Measurements from ENCODE around the gene PBX3.

The PBX3 gene

DNA sequence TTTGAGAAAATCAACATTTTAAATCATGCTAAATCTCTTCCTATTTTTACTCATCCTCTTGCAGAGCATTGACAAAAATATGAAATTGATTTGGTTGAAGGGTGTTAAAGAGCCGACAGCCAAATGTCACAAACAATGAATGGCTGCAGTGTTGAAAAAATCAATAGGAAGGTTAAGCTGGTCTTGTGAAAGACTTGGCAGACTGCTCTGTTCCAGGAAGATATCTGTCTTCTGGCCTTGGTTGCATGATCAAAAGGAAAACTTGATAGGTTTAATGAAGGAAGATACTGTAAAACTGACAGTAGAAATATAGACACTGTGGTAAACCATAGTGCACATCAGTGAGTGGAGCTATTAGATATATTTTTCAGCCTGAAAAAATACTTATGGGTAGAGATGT, 103.6 kb downstream of the PBX3 start:
- H3K27ac ChIP-seq, result no peak overlapping the region
- TF ChIP-seq, protein P1, sequence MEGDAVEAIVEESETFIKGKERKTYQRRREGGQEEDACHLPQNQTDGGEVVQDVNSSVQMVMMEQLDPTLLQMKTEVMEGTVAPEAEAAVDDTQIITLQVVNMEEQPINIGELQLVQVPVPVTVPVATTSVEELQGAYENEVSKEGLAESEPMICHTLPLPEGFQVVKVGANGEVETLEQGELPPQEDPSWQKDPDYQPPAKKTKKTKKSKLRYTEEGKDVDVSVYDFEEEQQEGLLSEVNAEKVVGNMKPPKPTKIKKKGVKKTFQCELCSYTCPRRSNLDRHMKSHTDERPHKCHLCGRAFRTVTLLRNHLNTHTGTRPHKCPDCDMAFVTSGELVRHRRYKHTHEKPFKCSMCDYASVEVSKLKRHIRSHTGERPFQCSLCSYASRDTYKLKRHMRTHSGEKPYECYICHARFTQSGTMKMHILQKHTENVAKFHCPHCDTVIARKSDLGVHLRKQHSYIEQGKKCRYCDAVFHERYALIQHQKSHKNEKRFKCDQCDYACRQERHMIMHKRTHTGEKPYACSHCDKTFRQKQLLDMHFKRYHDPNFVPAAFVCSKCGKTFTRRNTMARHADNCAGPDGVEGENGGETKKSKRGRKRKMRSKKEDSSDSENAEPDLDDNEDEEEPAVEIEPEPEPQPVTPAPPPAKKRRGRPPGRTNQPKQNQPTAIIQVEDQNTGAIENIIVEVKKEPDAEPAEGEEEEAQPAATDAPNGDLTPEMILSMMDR (conservative IDR thresholded peaks at IDR 0.05), result no peak

DNA sequence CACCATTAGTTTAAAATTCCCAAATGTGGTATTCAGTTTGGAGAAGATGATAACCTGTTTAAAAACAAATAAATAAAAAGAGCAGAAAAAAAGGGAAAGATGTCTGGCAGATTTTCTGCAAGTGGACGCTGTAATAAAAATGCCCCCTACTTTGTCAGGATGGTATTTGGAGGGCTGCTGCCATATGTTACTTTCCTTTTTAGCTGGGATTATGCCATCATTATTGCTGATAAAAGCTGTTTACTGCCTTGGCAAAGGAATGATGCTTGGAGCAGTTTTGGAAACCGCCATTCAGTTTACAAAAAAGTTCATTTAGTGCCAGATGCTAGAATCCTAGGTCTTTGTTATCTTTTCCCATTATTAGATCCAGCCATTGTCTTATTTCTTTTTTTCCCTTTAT, 104.8 kb downstream of the PBX3 start:
- H3K27ac ChIP-seq, result no peak overlapping the region
- TF ChIP-seq ZFX (IDR thresholded peaks at IDR 0.05), result no peak
- TF ChIP-seq, protein P1 (conservative IDR thresholded peaks at IDR 0.05), result no peak

DNA sequence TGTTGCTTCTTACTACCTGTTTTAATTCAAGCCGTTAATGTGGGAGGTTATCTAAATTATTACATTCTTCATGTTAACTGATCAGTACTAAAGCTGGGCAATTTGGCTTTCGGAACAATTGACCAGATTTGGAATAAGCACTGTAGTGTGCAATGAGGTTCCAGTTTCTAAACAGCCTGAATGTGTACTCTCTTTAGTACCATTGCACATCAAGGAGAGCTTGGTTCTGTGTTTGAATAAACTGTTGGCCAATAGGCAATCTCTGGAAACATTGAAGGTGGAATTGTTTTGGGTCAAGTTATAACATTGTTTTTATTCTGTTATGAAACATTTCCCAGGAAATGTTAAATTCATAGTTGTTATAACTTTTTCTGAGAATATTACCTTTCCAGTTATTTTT, 105.2 kb downstream of the PBX3 start:
- TF ChIP-seq ZFX (IDR thresholded peaks at IDR 0.05), result no peak
- TF ChIP-seq, protein P1 (conservative IDR thresholded peaks at IDR 0.05), result no peak
- no peak overlapping the region for H3K27ac ChIP-seq

DNA sequence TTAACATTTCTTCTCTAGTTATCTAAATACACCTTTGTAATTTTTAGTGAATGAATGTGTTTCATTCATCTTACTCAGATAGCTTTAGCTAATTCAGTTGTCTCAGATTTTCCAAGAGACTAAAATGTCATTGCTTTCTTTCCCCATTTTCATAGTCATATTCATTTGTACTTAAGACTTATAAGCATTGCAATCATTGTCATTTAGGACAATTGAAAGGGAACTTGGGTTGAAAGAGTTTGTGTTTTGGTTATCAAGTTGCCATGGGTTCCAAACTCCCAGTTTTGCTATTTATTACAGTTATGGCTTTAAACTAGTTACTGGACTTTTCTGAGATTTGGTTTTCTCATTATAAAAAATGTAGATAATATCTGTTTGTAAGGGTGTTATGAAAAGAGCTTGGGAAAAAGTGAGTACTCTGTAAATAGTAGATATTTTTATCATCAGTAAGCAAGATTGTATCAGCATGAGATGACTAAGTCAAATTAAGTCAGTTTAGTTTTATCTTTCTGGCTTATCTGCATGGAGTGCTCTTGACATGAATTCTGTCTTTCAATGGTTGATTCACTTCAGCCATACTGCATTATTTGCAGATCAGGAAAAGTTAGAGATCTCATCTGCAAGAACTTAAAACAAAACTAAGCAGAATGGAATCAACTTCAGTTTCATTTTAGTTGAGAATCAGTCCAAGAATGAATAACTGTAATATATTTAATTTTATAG, 107.5 kb downstream of the PBX3 start:
- TF ChIP-seq ZFX (IDR thresholded peaks at IDR 0.05), result no peak
- TF ChIP-seq, protein P1 (conservative IDR thresholded peaks at IDR 0.05), result no peak
- no peak overlapping the region for H3K27ac ChIP-seq

DNA sequence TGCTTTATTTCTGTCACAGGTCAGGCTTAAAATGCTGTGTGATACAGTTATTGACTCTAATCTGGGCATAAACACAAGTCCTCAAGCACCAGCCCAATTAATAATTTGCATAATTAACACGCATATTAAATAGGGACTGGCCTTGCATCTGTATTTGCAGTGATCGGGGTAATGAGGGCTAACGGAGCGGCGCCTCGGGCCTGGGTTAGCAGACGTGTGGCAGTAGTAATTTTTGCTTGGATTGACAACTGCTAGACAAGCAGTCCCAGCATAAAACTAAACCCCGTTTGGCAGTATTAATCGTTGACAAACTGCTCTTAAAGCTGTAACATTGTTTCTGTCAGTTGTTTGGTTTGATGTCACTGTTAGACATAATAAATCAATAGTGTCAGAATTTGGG, 109.2 kb downstream of the PBX3 start:
- H3K27ac ChIP-seq, result no peak overlapping the region
- TF ChIP-seq ZFX (IDR thresholded peaks at IDR 0.05), result no peak
- TF ChIP-seq, protein P1 (conservative IDR thresholded peaks at IDR 0.05), result no peak

DNA sequence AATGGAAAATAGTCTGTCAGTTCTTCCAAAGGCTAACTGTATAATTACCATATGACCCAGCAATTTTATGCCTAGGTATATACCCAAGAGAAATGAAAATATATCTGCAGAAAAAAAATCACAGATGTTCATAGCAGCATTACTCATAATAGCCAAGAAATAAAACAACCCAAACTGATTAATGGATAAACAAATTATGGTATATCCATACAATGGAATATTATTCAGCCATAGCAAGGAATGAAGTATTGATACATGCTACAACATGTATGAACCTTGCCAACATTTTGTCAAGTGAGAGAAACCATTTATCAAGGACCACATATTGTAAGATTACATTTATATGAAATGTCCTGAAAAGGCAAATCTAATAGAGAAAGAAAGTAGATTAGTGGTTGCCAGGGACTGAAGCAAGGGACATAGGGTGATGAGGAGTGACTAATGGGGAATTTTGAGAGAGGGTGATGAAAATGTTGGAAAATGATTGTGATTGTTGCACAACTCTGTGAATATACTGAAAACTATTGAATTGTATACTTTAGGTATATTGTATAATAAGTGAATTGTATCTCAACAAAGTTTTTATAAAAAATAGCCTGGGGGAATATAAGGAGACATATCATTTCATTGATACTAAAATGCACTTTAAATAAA, 114.4 kb downstream of the PBX3 start:
- no peak for TF ChIP-seq ZFX (IDR thresholded peaks at IDR 0.05)
- TF ChIP-seq, protein P1 (conservative IDR thresholded peaks at IDR 0.05), result no peak
- H3K27ac ChIP-seq, result no peak overlapping the region

DNA sequence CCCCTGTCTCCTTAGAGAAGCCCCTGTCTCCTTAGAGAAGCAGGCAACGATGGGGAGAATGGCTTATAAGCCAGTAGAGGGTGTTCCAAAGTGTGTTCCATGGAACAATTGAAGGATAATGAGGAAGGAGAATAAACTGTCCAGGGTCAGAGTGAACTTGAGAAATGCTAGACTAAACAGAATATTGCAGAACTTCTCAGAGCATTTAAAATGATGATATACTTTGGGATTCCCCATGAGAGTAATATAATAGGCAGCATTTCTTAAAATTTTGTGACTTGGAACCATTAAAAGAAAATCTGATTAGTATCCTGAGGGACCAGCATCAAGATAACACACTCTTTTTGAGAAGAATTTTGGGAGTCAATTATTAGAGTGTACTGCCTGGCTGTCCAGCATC, 116.8 kb downstream of the PBX3 start:
- TF ChIP-seq, protein P1 (conservative IDR thresholded peaks at IDR 0.05), result no peak
- TF ChIP-seq ZFX (IDR thresholded peaks at IDR 0.05), result no peak
- no peak overlapping the region for H3K27ac ChIP-seq

Data from C4-2B (cell line).